ENCODE data around the gene AKNAD1.

AKNAD1 gene

DNA sequence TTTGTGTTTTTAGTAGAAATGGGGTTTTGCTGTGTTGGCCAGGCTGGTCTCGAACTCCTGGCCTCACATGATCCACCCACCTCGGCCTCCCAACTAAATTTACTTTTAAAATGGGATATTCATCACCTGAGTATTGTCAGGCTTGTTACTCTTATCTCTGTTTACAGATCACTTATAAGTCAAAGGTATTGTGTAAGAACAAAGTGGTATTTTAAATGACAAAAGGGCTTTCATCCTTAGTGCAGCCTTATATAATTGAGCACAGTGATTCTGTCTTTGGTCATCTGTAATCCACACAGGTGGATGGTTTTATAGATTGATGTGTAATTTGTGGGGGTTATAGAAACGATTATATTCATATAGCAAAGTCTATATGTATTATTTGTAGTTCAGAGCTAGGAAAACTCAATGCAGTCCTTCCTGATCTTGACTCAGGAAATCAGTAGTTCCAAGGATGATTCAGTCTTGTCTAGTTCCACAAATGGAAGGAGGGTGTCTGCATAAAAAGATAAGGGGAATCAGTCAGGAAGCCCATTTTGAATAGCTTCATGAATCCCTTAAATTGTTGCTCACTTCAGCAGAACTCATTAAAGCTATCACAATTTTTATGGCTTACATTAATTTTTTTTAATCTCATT is 75.8 kb downstream of the AKNAD1 start:
- no peak for TF ChIP-seq ZFX (IDR thresholded peaks at IDR 0.05; ENCODE audit: borderline replicate concordance)
- TF ChIP-seq, protein P1, sequence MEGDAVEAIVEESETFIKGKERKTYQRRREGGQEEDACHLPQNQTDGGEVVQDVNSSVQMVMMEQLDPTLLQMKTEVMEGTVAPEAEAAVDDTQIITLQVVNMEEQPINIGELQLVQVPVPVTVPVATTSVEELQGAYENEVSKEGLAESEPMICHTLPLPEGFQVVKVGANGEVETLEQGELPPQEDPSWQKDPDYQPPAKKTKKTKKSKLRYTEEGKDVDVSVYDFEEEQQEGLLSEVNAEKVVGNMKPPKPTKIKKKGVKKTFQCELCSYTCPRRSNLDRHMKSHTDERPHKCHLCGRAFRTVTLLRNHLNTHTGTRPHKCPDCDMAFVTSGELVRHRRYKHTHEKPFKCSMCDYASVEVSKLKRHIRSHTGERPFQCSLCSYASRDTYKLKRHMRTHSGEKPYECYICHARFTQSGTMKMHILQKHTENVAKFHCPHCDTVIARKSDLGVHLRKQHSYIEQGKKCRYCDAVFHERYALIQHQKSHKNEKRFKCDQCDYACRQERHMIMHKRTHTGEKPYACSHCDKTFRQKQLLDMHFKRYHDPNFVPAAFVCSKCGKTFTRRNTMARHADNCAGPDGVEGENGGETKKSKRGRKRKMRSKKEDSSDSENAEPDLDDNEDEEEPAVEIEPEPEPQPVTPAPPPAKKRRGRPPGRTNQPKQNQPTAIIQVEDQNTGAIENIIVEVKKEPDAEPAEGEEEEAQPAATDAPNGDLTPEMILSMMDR (IDR thresholded peaks at IDR 0.05) = no peak
- H3K27ac ChIP-seq = no peak overlapping the region

GRCh38 chr1:108779455-108779854 is 77.4 kb downstream of the AKNAD1 start:
- H3K27ac ChIP-seq = no peak overlapping the region
- TF ChIP-seq, protein P1 (IDR thresholded peaks at IDR 0.05) = no peak
- no peak for TF ChIP-seq ZFX (IDR thresholded peaks at IDR 0.05; ENCODE audit: borderline replicate concordance)

DNA sequence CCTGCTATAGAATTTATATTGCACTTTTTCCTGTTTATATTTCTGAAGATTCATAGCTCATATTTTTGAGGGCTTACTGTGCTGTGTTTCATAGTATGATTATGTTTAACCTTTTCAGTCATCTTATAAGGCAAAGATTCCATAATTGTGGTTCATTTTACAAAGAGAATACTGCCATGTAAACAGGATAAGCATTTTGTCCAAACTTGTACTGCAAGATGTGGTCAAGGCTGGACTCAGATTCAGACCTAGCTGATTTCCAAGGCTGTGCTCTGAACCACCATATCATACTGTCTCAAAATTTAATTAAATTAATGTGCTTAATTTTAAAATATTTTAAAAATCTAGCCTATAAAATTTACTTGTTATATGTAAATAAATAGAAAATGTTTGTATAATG is 79.1 kb downstream of the AKNAD1 start:
- TF ChIP-seq, protein P1 (IDR thresholded peaks at IDR 0.05) = no peak
- no peak for TF ChIP-seq ZFX (IDR thresholded peaks at IDR 0.05; ENCODE audit: borderline replicate concordance)
- no peak overlapping the region for H3K27ac ChIP-seq

DNA sequence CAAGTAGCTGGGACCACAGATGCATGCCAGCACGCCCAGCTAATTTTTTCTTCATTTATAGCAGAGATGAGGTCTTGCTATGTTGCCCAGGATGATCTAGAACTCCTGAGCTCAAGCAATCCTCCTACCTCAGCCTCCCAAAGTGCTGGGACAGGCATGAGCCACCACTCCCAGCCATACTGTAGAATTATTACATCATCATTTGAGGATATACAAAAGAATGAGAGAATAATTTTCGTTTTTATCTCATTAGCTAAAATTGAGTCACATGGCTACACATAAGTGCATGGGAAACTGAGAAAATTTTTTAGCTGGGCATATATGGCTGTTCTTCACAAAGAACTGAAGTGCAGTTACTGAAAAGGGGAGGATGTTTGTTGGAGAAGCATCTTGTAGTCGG is 89.2 kb downstream of the AKNAD1 start:
- TF ChIP-seq, protein P1 (IDR thresholded peaks at IDR 0.05) = no peak
- TF ChIP-seq ZFX (IDR thresholded peaks at IDR 0.05; ENCODE audit: borderline replicate concordance) = no peak

DNA sequence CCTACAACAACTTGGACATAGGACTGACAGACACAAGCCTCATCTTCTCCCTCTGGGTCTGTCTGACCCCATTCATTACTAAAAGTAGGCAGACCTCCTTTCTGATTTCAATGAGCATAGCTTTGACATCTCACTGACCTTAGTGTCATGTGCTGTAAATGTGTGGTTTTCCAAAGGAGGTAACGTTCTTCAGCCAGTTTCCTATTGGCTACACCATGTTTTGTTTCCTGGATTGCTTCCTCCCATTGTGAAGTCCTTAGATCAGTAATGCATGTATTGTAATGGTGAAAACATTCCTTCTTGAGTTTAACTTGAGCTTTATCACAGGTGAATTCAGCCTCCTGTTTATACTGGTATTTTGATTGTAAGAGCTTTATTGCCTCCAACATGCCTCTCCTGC is 89.8 kb downstream of the AKNAD1 start:
- H3K27ac ChIP-seq = no peak overlapping the region
- TF ChIP-seq, protein P1 (IDR thresholded peaks at IDR 0.05) = no peak

More for the DNA sequence above, 89.2 kb downstream of the AKNAD1 start:
- H3K27ac ChIP-seq = no peak overlapping the region
